DMS 273 (cell line): ENCODE measurements around the gene EIF4G3.
"Not testable (repeated sequence)": the region's sequence is repeated elsewhere in the genome, so short reads cannot be mapped to it uniquely, and the experiment has no call there.

Experiments used
- DNase-seq: peaks from one replicate; lab custom pipeline; 2025; ENCODE audit not compliant: unreplicated experiment; lab: John Stamatoyannopoulos, UW

Gene EIF4G3

DNA sequence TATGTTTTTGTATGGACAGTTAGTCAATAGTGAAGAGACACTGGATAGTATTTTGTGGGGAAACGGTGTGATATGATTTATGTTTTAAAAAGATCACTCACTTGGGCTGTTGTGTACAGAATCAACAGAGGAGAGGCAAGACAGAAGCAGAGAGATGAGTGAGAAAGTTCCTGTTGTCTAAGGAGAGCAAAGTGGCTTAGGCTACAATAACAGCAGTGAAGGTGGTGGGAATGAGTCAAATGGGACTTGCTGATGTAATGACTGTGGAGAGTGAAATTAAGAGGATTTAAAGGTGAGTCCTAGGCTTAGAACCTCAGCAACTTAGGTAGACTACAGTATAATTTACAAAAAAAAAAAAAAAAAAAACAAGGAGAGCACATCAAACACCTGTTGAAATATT lies 220.4 kb downstream of the EIF4G3 start:
- DNase-seq = no peak

DNA sequence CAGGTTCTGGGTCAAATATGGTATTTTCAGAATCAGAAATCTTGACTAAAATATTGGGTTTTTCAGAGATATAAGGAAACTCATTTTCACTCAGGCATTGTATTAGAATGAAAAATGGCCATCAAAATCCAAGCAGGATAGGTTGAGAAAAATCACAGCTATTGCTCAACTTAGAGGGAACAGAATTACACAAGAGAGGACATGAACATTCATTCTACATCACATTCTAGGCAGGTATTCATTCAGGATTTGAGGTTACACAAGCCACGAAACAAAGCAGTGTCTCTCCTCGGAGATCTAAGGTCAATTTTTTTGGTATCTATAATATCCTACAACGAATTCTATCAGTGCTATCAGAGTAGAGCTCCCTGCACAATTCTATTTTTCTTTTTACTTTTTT lies 226.0 kb downstream of the EIF4G3 start:
- no peak for DNase-seq

DNA sequence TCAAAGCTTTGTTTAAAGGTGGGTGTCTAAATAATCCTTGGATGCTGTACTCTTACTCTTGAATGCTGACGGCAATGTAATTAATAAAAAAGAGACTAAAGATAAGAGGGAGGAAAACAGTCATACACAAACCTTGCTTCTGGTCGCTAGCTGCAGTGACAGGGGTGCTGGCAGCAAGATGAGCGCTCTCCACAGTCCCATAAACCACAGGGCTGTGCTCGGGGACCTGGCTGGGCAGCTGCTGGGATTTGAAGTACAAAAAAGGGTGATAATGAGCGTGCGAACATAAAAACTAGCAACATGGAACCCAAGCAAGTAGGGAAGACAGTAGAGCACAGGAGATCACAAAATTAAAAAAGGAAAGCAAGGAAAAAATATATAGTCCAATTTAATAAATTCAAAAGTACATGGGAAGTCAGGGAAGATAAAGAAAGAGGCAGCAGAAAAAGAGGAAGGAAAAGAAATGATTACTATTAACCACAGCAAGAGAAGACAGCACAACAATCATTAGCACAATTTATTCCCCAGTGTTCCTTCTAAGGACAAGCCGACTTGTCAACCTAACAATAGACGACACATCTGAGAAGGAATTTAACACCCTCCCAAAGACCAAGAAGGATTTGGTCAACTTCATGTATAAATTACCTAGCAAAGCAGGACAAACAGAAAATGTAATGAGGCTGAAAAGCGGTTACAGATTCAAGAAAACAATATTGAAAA lies 226.7 kb downstream of the EIF4G3 start:
- no peak for DNase-seq

DNA sequence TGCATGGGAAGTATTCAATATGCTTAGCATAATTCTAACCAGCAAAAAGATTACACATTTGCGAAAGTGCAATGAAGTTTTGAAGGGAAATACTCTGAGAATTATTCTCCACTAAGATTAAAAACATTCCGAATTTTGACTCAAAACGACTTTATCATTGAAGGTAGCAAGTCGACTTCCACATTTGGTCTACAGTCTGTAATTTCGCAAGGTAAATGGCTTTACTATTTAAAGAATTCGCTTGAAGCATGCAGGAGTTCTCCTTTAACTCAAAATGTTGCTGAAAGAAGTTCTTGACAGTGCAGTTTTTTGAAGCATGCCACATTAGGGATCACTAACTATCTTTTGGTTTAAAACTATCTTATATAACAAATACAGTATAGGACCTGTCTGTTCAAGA lies 228.6 kb downstream of the EIF4G3 start:
- DNase-seq = no peak

DNA sequence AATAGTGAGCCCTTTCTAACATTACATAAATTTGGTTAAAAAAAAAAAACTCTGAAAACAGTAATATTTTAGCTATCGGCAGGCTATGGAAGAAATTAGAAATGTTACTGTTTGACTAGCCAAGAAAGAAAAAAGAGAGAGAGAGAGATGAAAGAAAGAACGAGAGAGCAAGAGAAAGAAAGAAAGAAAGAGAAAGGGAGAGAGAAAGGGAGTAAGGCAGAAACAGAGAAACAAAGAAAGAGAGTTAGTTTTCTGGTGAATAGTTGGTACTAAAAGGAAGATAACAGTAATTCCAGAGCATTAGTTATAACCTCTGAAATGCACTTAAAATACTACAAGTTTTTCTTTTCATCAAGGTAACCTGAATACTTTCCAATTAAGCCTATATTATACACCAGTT lies 229.3 kb downstream of the EIF4G3 start:
- no peak for DNase-seq

DNA sequence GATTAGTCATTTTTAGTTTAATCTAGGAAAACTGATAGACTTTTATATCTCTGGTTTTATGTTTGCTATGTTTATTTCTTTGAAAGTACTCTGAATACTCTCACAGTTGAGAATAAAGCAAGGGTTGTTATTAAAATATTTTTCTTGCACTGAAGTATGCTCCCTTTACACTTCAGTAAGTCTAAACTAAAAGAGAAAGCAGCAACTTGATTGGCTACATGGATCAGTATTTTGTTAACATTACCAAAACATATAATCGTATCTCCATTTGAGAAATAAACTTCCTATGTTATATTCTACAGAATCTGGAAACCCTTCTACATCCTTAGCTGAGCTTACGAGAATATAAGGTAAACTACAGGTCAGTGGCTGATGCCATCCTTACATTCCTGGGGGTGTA lies 240.1 kb downstream of the EIF4G3 start:
- DNase-seq = no peak

DNA sequence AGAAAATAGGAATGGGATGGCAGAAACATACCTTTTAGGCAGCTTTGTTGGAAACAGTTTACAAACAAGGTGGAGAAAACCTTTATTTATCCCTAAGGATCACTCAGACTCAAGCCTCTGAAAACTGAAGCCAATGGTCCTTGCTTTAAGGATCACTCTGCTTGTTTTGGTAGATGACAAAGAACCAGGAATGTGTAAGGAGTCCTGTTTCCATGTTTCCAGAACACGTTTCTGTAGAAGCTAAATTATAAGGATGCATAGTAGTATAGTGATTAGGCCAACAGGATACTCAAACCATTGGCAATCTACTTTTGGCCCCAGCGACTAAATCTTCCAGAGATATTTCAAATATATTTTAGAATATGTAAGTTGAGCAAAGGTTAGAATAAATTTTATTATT lies 240.5 kb downstream of the EIF4G3 start:
- DNase-seq = no peak

DNA sequence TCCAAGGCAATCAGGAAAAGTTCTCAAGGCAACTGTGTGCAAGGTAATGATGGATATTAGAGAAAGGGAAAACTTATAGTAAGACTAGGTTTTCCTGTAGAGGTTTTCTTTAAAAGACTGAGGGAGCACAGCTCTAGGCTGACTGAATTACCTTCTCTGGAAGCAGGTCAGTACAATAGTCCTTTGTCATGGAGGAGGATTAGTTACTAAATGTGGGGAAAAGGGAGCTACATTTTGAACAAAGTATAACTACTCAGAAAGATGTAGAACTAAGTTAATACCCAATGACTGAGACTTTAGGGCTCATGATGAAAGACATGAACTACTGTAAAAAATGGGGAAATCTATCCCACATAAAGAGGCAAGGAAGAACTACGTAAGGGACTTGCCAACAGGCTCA lies 241.0 kb downstream of the EIF4G3 start:
- DNase-seq = no peak

DNA sequence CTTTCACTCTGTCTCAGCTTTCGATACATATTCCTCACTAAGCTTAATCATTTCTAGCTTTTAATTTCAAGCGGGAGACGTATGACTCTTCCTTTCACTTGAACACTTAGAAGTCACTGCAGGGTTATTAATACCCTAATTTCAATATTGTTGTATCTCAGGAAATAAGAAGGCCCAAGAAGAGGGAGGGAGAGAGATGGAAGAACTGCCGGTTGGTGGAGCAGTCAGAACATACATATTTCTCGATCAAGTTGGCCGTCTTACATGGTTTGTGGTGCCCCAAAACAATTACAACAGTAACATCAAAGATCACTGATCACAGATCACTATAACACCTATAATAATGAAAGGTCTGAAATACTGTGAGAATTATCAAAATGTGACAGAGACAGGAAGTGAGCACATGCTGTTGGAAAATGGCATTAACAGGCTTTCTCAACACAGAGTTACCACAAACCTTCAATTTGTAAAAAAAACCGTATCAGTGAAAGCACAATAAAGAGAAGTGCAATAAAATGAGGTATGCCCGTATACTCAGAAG lies 244.2 kb downstream of the EIF4G3 start:
- DNase-seq = no peak

DNA sequence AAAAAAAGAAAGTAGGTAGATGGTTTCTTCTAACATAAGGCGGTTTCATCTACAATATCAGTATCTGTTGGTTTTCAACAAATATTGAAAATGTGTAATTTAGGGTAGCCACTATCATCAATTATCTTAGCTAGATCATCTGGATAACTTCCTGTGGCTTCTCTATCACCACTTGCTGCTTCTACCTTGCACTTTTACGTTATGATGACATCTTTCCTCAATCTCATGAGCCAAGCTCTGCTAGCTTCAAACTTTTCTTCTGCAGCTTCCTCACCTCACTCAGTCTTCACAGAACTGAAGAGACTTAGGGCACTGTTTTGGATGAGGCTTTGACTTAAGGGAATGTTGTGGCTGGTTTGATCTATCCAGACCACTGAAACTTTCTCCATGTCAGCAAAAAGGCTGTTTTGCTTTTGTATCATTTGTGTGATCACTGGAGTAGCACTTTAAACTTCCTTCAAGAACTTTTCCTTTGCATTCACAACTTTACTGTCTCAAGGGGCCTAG lies 244.7 kb downstream of the EIF4G3 start:
- no peak for DNase-seq

DNA sequence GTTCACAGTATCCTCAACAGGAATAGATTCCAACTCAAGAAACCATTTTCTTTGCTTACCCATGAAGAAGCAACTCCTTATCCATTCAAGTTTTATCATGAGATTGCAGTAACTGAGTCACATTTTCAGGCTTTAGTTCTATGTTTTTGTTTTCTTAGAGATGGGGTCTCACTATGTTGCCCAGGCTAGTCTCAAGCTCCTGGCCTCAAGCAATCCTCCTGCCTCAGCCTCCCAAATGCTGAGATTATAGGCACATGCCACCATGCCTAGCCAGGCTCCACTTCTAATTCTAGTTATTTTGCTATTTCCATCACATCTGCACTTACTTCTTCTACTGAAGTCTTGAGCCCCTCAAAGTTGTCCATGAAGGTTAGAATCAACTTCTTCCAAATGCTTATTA lies 246.3 kb downstream of the EIF4G3 start:
- DNase-seq = no peak

DNA sequence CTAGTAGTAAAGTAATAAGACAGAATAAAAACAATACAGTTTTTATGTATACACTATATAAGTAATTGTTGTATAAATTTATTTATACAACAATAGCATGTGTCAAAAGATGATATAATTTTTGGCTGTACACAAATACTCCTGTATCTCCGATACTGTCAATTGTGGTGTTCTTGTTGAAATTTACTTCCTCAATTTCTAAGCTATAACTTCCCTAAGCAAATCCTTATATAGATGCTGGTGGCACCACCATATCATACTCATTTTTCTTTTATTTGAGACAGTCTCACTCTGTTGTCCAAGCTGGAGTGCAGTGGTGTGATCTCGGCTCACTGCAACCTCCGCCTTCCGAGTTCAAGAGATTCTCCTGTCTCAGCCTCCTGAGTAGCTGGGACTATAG lies 248.6 kb downstream of the EIF4G3 start:
- no peak for DNase-seq

DNA sequence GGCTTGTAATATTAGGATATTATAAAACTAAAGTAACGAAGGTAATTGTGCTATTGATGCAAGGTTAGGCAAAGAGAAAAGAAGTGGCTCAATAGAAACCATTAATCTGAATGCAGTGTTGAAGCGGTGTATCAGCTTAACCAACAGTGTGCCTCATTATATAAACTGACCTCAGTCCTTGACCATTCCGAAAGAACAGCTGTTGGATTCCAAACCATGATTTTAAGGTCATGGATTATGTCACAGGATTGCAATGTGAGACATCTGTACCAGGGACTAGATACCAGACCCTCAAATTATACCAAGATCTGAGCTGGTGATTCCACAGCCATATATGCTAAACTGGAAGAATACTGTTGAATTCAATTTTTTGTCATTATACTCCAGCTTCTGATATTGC lies 255.4 kb downstream of the EIF4G3 start:
- peak; percentile 23 for DNase-seq

DNA sequence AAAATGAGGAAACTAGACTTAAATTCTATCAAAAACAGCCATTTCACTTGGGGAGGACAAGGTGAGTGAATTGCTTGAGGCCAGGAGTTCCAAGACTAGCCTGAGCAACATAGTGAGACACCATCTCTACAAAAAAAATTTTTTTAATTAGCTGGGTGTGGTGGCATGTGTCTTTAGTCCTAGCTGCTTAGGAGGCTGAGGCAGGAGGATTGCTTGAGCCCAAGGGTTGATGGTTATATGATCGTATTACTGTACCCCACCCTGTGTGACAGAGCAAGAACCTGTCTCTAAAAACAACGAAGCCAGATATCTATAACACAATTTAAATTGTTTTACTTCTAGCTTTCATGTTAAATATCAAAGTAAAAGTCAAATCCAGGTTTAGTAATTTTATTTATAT lies 263.5 kb downstream of the EIF4G3 start:
- DNase-seq = no peak

DNA sequence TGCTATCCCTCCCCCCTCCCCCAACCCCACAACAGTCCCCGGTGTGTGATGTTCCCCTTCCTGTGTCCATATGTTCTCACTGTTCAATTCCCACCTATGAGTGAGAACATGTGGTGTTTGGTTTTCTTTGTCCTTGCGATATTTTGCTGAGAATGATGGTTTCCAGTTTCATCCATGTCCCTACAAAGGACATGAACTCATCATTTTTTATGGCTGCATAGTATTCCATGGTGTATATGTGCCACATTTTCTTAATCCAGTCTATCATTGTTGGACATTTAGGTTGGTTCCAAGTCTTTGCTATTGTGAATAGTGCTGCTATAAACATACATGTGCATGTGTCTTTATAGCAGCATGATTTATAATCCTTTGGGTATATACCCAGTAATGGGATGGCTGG lies 269.2 kb downstream of the EIF4G3 start:
- DNase-seq = not testable (repeated sequence)

DNA sequence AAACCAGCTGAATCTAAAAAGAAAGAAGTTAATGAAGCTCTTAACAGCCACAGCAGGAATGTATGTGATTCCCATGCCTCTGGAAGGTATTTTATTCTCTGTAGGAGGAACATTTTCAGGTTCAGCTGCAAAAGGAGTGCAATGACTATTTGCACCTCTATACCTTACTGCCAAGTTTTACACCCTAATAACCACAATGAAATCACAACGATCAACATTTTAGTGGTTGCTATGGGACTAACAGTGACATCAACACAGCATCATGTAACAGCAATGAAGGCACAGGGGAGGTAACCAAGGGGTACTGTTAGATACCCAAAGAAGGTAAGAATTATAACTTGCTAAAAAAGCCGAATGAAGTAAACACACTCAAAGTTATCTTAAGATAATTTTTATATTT lies 273.3 kb downstream of the EIF4G3 start:
- no peak for DNase-seq

DNA sequence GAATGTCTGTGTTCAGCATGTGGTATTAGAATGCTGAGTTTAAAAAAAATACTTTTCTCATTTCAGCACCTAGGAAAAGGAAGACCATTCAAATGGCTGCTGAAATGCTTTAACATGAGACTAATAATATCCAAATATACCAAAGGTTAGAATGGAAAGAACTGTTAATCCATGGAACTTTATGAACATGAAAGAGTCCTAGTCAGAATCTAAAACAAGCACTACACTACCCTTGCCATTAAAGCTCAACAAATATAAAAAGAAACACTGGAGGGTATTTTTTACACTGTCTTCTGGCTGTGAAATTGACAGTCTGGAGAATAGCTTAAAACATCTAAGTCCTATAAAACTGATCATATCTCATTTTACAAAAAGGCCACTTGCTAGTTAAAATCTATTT lies 276.6 kb downstream of the EIF4G3 start:
- DNase-seq = no peak

DNA sequence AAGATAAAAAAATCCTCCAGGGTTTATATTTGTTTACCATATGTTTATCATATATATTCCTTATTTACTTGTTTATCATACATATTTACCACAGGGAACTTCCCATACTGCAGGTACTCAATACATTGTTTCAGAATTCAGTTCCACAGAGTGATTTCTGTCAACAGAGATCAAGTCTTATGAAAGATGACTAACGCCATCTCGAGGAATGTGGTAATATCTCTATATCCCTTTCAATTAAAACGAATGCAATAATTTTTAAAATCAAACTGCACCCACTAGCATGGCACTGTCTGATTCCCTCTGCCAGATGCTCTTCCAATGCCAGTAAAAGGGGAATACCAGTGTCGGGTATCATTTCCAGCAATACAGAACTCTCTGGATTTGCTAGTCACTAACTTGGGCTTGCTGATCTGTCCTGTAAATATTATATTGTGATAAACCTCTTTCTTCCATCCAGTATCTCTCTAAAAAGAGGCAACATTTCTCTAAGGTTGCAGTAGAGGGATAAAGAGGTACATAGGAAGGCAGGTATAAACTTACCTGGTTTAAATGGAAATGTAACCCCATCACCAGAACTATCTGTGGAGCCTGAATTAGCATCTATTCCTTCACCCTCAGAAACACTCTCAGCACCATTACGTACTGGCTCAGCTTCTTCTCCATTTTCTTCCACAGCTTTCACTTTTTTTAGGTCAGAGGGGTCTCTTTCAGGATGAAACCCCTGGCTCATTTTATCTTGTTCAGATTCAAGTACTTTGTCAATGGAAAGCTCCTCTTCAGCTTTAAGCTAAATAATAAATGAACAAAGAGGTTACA lies 277.3 kb downstream of the EIF4G3 start:
- DNase-seq = no peak

DNA sequence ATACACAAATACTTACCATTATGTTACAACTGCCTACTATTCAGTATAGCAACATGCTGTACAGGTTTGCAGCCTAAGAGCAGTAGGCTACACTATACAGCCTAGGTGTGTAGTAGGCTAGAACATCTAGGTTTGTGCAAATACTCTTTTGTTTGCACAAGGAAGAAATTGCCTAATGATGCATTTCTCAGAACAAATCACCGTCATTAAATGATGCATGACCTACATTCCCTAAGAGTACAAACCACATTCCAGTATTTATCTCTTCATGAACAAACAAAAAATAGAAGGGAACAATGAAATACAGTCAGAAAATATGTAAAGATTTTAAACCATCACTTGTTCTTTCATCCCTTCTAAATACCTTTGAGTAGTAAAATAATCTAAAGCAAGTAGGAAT lies 279.9 kb downstream of the EIF4G3 start:
- no peak for DNase-seq

DNA sequence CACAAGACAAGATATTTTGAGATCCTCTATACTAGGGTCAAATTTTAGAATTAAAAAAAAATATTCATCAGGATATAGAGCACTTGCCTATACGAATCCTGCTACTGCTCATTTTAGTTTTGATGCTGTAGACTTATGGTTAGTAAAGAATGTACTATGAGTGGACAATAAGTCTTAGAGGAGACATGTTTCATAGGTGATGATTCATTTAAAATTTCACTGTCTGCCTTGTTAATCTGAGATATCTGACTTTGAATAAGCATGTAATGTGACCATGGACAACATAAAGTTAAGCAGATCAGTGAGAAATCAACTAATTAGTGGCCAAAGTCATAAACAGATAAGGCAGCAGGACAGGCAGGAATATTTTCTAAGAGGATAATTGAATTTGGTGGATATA lies 282.8 kb downstream of the EIF4G3 start:
- no peak for DNase-seq

DNA sequence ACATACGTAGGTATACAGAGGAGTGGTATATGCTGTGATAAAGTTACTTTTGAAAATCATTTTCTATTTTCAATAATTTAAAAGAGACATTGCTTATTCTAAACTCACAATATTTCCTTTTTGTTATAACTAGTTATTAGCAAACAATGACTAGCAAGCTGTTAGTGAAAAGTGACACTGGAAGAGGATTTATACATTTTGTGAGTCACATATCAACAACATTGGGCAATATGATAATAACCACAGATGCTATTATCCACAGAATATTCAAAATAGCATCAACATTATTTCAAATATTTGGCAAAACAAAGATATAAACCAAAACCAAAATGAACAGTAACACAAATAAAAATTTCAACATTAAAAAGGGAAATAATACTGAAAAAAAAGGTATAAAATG lies 285.6 kb downstream of the EIF4G3 start:
- no peak for DNase-seq

DNA sequence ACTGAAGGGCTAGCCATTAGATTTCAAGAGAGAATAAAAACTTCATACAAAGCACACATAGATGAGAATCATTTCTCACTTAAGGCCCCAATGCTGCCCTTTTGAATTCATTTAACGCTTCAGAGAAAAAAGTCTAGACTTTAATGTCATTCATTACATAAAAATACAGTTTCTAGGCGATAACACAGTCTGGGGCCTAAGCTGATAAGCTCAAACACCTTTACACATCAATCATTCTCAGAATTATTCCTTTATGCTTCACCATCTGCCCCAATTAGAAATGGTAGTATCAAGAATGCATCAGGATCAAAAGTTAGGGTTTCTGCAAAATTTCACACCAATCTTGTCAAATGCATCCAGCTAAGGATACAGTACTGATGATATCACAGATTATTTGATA lies 289.5 kb downstream of the EIF4G3 start:
- no peak for DNase-seq
